Measurements from ENCODE around the gene IL12A. TPM values are rescaled to one million over a fixed set of nuclear protein-coding genes. Genes with fewer than 3 reads are reported as not detected.

IL12A gene
- polyA plus RNA-seq, 1 donor (not counting 4 experiments of a cell fraction or from before 2014, with no cell fraction given): 0.54 TPM

DNA sequence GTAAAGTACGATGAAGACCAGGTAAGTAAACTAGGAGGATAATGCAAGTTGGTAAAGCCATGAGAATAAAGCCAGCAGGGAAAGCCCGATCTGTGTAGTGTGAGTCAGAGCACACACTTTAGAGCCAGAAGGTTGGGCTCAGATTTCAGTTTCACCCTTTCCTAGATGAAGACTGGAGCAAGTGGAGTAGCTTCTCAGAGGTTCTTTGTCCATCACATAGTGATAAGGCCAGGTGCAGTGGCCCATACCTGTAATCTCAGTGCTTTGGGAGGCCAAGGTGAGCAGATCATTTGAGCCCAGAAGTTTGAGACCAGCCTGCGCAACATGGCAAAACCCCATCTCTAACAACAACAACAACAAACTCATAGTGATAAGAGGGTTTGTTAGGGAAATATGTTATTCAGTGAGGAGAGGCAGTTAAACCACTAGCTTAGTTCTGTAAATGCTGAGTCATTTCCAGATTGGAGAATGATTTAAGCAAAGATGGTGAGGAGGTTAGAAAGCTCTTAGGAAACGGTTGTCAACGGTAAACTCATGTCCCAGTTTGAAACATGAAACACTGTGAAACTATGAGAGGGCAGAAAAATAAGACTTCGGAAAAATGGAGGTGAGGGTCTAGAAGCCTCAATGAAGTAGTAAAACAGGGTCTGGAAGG, 39.0 kb downstream of the IL12A start:
- H3K27ac ChIP-seq (ENCODE audit: control insufficient read depth, insufficient read depth, low read length): no peak overlapping the region
- TF ChIP-seq, protein P1, sequence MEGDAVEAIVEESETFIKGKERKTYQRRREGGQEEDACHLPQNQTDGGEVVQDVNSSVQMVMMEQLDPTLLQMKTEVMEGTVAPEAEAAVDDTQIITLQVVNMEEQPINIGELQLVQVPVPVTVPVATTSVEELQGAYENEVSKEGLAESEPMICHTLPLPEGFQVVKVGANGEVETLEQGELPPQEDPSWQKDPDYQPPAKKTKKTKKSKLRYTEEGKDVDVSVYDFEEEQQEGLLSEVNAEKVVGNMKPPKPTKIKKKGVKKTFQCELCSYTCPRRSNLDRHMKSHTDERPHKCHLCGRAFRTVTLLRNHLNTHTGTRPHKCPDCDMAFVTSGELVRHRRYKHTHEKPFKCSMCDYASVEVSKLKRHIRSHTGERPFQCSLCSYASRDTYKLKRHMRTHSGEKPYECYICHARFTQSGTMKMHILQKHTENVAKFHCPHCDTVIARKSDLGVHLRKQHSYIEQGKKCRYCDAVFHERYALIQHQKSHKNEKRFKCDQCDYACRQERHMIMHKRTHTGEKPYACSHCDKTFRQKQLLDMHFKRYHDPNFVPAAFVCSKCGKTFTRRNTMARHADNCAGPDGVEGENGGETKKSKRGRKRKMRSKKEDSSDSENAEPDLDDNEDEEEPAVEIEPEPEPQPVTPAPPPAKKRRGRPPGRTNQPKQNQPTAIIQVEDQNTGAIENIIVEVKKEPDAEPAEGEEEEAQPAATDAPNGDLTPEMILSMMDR (optimal IDR thresholded peaks at IDR 0.05 in 1 of 3, IDR thresholded peaks at IDR 0.05 in 1 of 3, conservative IDR thresholded peaks at IDR 0.05 in 1 of 3; ENCODE audit: extremely low read depth in 1 of 3, insufficient read depth in 2 of 3, low read length in 3 of 3): no peak
- TF ChIP-seq EZH2 (IDR thresholded peaks at IDR 0.05; ENCODE audit: low read length): no peak
- no peak overlapping the region for H3K4me2 ChIP-seq (ENCODE audit: control insufficient read depth, extremely low read depth, insufficient read depth, low read depth, low read length)
- H3K27me3 ChIP-seq (ENCODE audit: control insufficient read depth, extremely low read depth, insufficient read depth, low read length): no peaks in the 10 kb centered on the region
- no peaks in the 10 kb centered on the region for H3K4me1 ChIP-seq (ENCODE audit: control insufficient read depth, extremely low read depth, insufficient read depth, low read length)
- dilution Hi-C loops (cut with MboI; ENCODE audit: extremely low pct_ligation_motif_present, low sequenced_read_pairs): no loop called here
- H3K9me3 ChIP-seq (ENCODE audit: control insufficient read depth, low read depth, low read length): no peaks in the 10 kb centered on the region
- no peaks in the 10 kb centered on the region for H4K20me1 ChIP-seq (ENCODE audit: control insufficient read depth, extremely low read depth, insufficient read depth, low read length)
- no peak for DNase-seq (ENCODE audit: low read depth, low spot score)
- H3K9ac ChIP-seq (ENCODE audit: control insufficient read depth, extremely low read depth, insufficient read depth, low read length): no peak overlapping the region
- H3K4me3 ChIP-seq (ENCODE audit: control insufficient read depth in 2 of 3, extremely low read depth in 1 of 3, insufficient read depth in 2 of 3, low read depth in 1 of 3, low read length in 3 of 3): no peak overlapping the region
- no peaks in the 10 kb centered on the region for H3K36me3 ChIP-seq (ENCODE audit: control insufficient read depth in 2 of 2, extremely low read depth in 1 of 2, insufficient read depth in 2 of 2, low read length in 2 of 2)
- no peaks in the 10 kb centered on the region for H3K9me1 ChIP-seq (ENCODE audit: control insufficient read depth, extremely low read depth, insufficient read depth, low read length)
- H3K79me2 ChIP-seq (ENCODE audit: control insufficient read depth, insufficient read depth, low read length): no peaks in the 10 kb centered on the region
- peak overlapping the region; percentile 28 for H2AFZ ChIP-seq (ENCODE audit: control insufficient read depth, low read length)
- FAIRE-seq: no peak

DNA sequence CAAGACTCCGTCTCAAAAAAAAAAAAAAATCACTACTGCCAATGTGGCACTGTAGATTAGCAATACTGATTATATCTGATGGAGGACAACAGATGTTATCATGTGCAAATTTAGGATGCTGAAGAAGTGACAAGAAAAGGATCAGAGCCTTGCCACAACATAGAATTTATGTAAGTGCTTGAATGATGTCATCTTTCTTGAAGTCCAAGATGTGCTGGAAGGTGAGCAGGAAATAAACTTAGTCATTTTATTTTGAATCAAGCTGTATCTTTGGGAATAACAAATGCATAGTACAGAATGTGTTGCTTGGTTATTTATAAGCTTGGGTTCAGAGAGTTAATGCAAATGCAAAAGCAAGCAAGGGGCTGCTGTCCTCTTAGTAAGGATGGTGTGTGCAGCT, 47.1 kb downstream of the IL12A start:
- peaks cover 2% of the 10 kb centered on the region for H3K4me1 ChIP-seq (ENCODE audit: control insufficient read depth, extremely low read depth, insufficient read depth, low read length)
- H2AFZ ChIP-seq (ENCODE audit: control insufficient read depth, low read length): no peak overlapping the region
- no peak overlapping the region for H3K4me2 ChIP-seq (ENCODE audit: control insufficient read depth, extremely low read depth, insufficient read depth, low read depth, low read length)
- H3K9me1 ChIP-seq (ENCODE audit: control insufficient read depth, extremely low read depth, insufficient read depth, low read length): no peaks in the 10 kb centered on the region
- no peak overlapping the region for H3K27ac ChIP-seq (ENCODE audit: control insufficient read depth, insufficient read depth, low read length)
- H3K79me2 ChIP-seq (ENCODE audit: control insufficient read depth, insufficient read depth, low read length): no peaks in the 10 kb centered on the region
- DNase-seq (ENCODE audit: low read depth, low spot score) (no peak), FAIRE-seq (no peak)
- no peak for TF ChIP-seq EZH2 (IDR thresholded peaks at IDR 0.05; ENCODE audit: low read length)
- TF ChIP-seq, protein P1 (optimal IDR thresholded peaks at IDR 0.05 in 1 of 3, IDR thresholded peaks at IDR 0.05 in 1 of 3, conservative IDR thresholded peaks at IDR 0.05 in 1 of 3; ENCODE audit: extremely low read depth in 1 of 3, insufficient read depth in 2 of 3, low read length in 3 of 3): no peak
- H4K20me1 ChIP-seq (ENCODE audit: control insufficient read depth, extremely low read depth, insufficient read depth, low read length): peaks cover 3% of the 10 kb centered on the region
- H3K9me3 ChIP-seq (ENCODE audit: control insufficient read depth, low read depth, low read length): no peaks in the 10 kb centered on the region
- H3K4me3 ChIP-seq (ENCODE audit: control insufficient read depth in 2 of 3, extremely low read depth in 1 of 3, insufficient read depth in 2 of 3, low read depth in 1 of 3, low read length in 3 of 3): no peak overlapping the region
- no peak overlapping the region for H3K9ac ChIP-seq (ENCODE audit: control insufficient read depth, extremely low read depth, insufficient read depth, low read length)
- H3K36me3 ChIP-seq (ENCODE audit: control insufficient read depth in 2 of 2, extremely low read depth in 1 of 2, insufficient read depth in 2 of 2, low read length in 2 of 2): no peaks in the 10 kb centered on the region
- dilution Hi-C loops (cut with MboI; ENCODE audit: extremely low pct_ligation_motif_present, low sequenced_read_pairs): no loop called here
- peaks cover 36% of the 10 kb centered on the region for H3K27me3 ChIP-seq (ENCODE audit: control insufficient read depth, extremely low read depth, insufficient read depth, low read length)
